ENCODE data around the gene ARSJ. TPM values are rescaled to one million over a fixed set of nuclear protein-coding genes. Genes with fewer than 3 reads are reported as not detected.

Gene ARSJ
- total and polyA plus RNA-seq, 4 donors = 2.3 to 20.6 (median 6.6) TPM

DNA sequence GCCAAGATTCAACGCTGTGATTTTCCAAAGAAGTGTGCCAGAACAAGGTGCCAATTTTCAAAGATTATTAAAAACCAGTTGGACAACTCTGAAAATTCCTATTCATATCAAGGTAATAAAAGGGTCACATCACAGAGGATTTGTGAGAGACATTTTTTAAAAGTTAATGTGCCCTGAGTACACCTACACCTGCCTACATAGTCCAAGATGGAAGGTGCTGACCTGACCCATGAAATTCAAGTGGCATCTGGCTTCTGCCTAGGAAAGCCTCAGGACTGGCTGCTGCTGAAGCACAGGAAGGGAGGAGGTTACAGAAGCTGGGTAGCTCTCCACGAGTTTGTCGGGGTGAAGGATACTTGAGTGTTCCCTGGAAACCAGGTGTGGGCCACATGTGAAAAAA lies 11.4 kb upstream of the ARSJ start:
- TF ChIP-seq, protein P1, sequence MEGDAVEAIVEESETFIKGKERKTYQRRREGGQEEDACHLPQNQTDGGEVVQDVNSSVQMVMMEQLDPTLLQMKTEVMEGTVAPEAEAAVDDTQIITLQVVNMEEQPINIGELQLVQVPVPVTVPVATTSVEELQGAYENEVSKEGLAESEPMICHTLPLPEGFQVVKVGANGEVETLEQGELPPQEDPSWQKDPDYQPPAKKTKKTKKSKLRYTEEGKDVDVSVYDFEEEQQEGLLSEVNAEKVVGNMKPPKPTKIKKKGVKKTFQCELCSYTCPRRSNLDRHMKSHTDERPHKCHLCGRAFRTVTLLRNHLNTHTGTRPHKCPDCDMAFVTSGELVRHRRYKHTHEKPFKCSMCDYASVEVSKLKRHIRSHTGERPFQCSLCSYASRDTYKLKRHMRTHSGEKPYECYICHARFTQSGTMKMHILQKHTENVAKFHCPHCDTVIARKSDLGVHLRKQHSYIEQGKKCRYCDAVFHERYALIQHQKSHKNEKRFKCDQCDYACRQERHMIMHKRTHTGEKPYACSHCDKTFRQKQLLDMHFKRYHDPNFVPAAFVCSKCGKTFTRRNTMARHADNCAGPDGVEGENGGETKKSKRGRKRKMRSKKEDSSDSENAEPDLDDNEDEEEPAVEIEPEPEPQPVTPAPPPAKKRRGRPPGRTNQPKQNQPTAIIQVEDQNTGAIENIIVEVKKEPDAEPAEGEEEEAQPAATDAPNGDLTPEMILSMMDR (IDR thresholded peaks at IDR 0.05; ENCODE audit: control extremely low read depth, extremely low read depth) = no peak
- Histone ChIP-seq H3K27ac (ENCODE audit: low read depth in 1 of 2, low read length in 1 of 2) (no peak overlapping the region), H3K36me3 (ENCODE audit: control insufficient read depth in 4 of 4, insufficient read depth in 4 of 4, low read length in 4 of 4) (no peaks in the 10 kb centered on the region), H3K9me3 (ENCODE audit: control insufficient read depth in 4 of 4, insufficient read depth in 3 of 4, low read length in 3 of 4) (peaks cover 0 to 2% (median 0%) of the 10 kb centered on the region in 4 donors), H3K4me3 (no peak overlapping the region), H3K27me3 (ENCODE audit: control insufficient read depth in 3 of 3, insufficient read depth in 3 of 3, low read length in 2 of 3) (no peaks in the 10 kb centered on the region), H3K9ac (ENCODE audit: insufficient read depth in 1 of 2, low read length in 2 of 2) (no peak overlapping the region), H3K4me1 (ENCODE audit: control insufficient read depth in 5 of 5, insufficient read depth in 5 of 5, low read length in 5 of 5) (no peaks in the 10 kb centered on the region)
- WGBS, 2 donors = 59 to 64% methylated on average over 3 of the region's 3 CpGs
- DNase-seq = peak in 1 of 3 donors; percentile 29
- ATAC-seq (ENCODE audit: insufficient read depth, low FRiP score) = no peak

- Histone ChIP-seq H3K4me1 (ENCODE audit: control insufficient read depth in 5 of 5, insufficient read depth in 5 of 5, low read length in 5 of 5) (no peaks in the 10 kb centered on the region), H3K9ac (ENCODE audit: insufficient read depth in 1 of 2, low read length in 2 of 2) (no peak overlapping the region), H3K27me3 (ENCODE audit: control insufficient read depth in 3 of 3, insufficient read depth in 3 of 3, low read length in 2 of 3) (no peaks in the 10 kb centered on the region), H3K4me3 (no peak overlapping the region), H3K36me3 (ENCODE audit: control insufficient read depth in 4 of 4, insufficient read depth in 4 of 4, low read length in 4 of 4) (no peaks in the 10 kb centered on the region), H3K9me3 (ENCODE audit: control insufficient read depth in 4 of 4, insufficient read depth in 3 of 4, low read length in 3 of 4) (peaks cover 0 to 5% (median 0%) of the 10 kb centered on the region in 4 donors), H3K27ac (ENCODE audit: low read depth in 1 of 2, low read length in 1 of 2) (no peak overlapping the region)
- 77 to 88% methylated on average over 3 of the region's 3 CpGs for WGBS, 2 donors
- TF ChIP-seq, protein P1 (IDR thresholded peaks at IDR 0.05; ENCODE audit: control extremely low read depth, extremely low read depth) = no peak
- ATAC-seq (ENCODE audit: insufficient read depth, low FRiP score) = no peak
- no peak for DNase-seq
Measured at GRCh38 chr4:113987382-113987941, 8.0 kb upstream of the ARSJ start.

DNA sequence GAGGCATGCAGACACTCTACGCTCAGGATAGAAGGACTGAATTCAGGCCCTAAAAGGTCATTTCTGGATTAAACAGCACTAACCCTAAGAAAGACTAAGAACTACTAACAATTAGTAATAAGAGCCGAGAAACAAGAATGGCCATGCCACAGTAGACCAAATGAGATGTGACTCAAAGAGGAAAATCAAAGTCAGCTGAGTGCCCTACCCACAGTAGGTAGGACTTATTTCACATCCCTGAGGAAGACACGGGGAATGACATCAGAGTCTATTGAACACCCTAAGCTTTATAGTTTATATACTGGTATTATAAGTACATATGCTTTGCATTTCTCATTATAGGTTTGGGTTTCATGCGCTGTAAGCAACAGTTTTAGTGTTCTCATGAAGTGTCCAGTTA lies 2.7 kb upstream of the ARSJ start:
- H3K36me3 ChIP-seq (ENCODE audit: control insufficient read depth in 4 of 4, insufficient read depth in 4 of 4, low read length in 4 of 4) = no peaks in the 10 kb centered on the region
- H3K4me3 ChIP-seq = no peak overlapping the region
- TF ChIP-seq, protein P1 (IDR thresholded peaks at IDR 0.05; ENCODE audit: control extremely low read depth, extremely low read depth) = no peak
- H3K9ac ChIP-seq (ENCODE audit: insufficient read depth in 1 of 2, low read length in 2 of 2) = no peak overlapping the region
- no peak overlapping the region for H3K27ac ChIP-seq (ENCODE audit: low read depth in 1 of 2, low read length in 1 of 2)
- WGBS, 2 donors = 92 to 93% methylated on average over 4 of the region's 4 CpGs
- peaks cover 0 to 25% (median 4%) of the 10 kb centered on the region in 5 donors for H3K4me1 ChIP-seq (ENCODE audit: control insufficient read depth in 5 of 5, insufficient read depth in 5 of 5, low read length in 5 of 5)
- no peak for DNase-seq
- no peaks in the 10 kb centered on the region for H3K27me3 ChIP-seq (ENCODE audit: control insufficient read depth in 3 of 3, insufficient read depth in 3 of 3, low read length in 2 of 3)
- peaks cover 0 to 3% (median 1%) of the 10 kb centered on the region in 4 donors for H3K9me3 ChIP-seq (ENCODE audit: control insufficient read depth in 4 of 4, insufficient read depth in 3 of 4, low read length in 3 of 4)
- no peak for ATAC-seq (ENCODE audit: insufficient read depth, low FRiP score)

DNA sequence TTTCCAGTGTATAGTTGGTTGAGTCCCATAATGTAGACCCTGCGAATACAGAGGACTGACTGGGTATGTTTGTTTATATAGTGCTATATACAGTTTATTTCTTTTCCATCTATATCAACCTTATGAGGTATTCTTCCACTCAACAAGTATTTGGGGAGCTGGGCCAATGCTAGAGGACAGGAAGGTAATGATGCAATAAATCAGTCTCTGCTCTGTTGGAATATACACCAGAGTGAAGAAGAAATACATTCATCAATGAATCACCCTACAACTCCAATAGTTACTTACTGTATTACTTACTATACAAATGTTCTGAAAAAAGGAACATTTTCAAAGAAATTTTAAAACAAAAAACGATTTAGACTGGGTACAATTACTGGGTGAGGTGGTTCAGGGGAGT lies 2.1 kb upstream of the ARSJ start:
- 80 to 89% methylated on average over 2 of the region's 2 CpGs for WGBS, 2 donors
- H3K9me3 ChIP-seq (ENCODE audit: control insufficient read depth in 4 of 4, insufficient read depth in 3 of 4, low read length in 3 of 4) = peaks cover 0 to 3% (median 1%) of the 10 kb centered on the region in 4 donors
- H3K27me3 ChIP-seq (ENCODE audit: control insufficient read depth in 3 of 3, insufficient read depth in 3 of 3, low read length in 2 of 3) = no peaks in the 10 kb centered on the region
- TF ChIP-seq, protein P1 (IDR thresholded peaks at IDR 0.05; ENCODE audit: control extremely low read depth, extremely low read depth) = no peak
- DNase-seq (no peak), ATAC-seq (ENCODE audit: insufficient read depth, low FRiP score) (no peak)
- no peaks in the 10 kb centered on the region for H3K36me3 ChIP-seq (ENCODE audit: control insufficient read depth in 4 of 4, insufficient read depth in 4 of 4, low read length in 4 of 4)
- no peak overlapping the region for H3K27ac ChIP-seq (ENCODE audit: low read depth in 1 of 2, low read length in 1 of 2)
- H3K4me1 ChIP-seq (ENCODE audit: control insufficient read depth in 5 of 5, insufficient read depth in 5 of 5, low read length in 5 of 5) = peaks cover 0 to 26% (median 4%) of the 10 kb centered on the region in 5 donors
- H3K9ac ChIP-seq (ENCODE audit: insufficient read depth in 1 of 2, low read length in 2 of 2) = no peak overlapping the region
- no peak overlapping the region for H3K4me3 ChIP-seq

All from lung (tissue), 12 donors.